GM18508 (cell line): ENCODE measurements around the gene VAV1.
"Not testable (repeated sequence)": the region's sequence is repeated elsewhere in the genome, so short reads cannot be mapped to it uniquely, and the experiment has no call there.

Source experiments
- ATAC-seq: cut with Tn5 transposase; IDR thresholded peaks from one replicate; pipeline ENCODE4 v1.9.1; 2021; ENCODE audit warnings: moderate number of reproducible peaks; ENCODE audit not compliant: insufficient read depth, unreplicated experiment

VAV1 gene

GRCh38 chr19:6811906-6812305 is 39.4 kb downstream of the VAV1 start:
- ATAC-seq = no peak

- ATAC-seq = no peak
These were observed 40.1 kb downstream of the VAV1 start for GRCh38 chr19:6812612-6813011.

- ATAC-seq = no peak
These were observed 41.2 kb downstream of the VAV1 start for GRCh38 chr19:6813659-6814058.

GRCh38 chr19:6817179-6817578 is 44.7 kb downstream of the VAV1 start:
- ATAC-seq = no peak

GRCh38 chr19:6818246-6818645 is 45.7 kb downstream of the VAV1 start:
- no peak for ATAC-seq

- ATAC-seq = no peak
These were observed 46.8 kb downstream of the VAV1 start for GRCh38 chr19:6819323-6819722.

- ATAC-seq = no peak
These were observed 47.7 kb downstream of the VAV1 start for GRCh38 chr19:6820237-6820636.

- no peak for ATAC-seq
These were observed 49.3 kb downstream of the VAV1 start for GRCh38 chr19:6821639-6822310.

GRCh38 chr19:6822311-6822670 is 49.8 kb downstream of the VAV1 start:
- no peak for ATAC-seq

- no peak for ATAC-seq
These were observed 52.7 kb downstream of the VAV1 start for GRCh38 chr19:6825076-6825774.

- no peak for ATAC-seq
These were observed 53.9 kb downstream of the VAV1 start for GRCh38 chr19:6826281-6826920.

- no peak for ATAC-seq
These were observed 55.8 kb downstream of the VAV1 start for GRCh38 chr19:6828306-6828697.

- no peak for ATAC-seq
These were observed 56.5 kb downstream of the VAV1 start for GRCh38 chr19:6828698-6829633.

GRCh38 chr19:6829829-6830228 is 57.3 kb downstream of the VAV1 start:
- not testable (repeated sequence) for ATAC-seq

GRCh38 chr19:6831084-6831483 is 58.6 kb downstream of the VAV1 start:
- not testable (repeated sequence) for ATAC-seq

GRCh38 chr19:6832412-6832811 is 59.9 kb downstream of the VAV1 start:
- no peak for ATAC-seq

GRCh38 chr19:6833166-6833790 is 60.8 kb downstream of the VAV1 start:
- no peak for ATAC-seq

GRCh38 chr19:6834433-6834832 is 61.9 kb downstream of the VAV1 start:
- no peak for ATAC-seq

- no peak for ATAC-seq
These were observed 63.0 kb downstream of the VAV1 start for GRCh38 chr19:6835501-6835900.

GRCh38 chr19:6837525-6837924 is 65.0 kb downstream of the VAV1 start:
- no peak for ATAC-seq
